Activated naive CD8-positive, alpha-beta T cell treated with anti-CD3 and anti-CD28 coated beads, Interleukin-2, amount 50 U/mL, for 16 hours (primary cell): ENCODE measurements around the gene EXD3.
"Not testable (repeated sequence)": the region's sequence is repeated elsewhere in the genome, so short reads cannot be mapped to it uniquely, and the experiment has no call there.

Experiments used
- DNase-seq: peaks from one replicate; pipeline ENCODE4 v3.0.0-alpha.2; 2020; ENCODE audit warnings: low read depth, low spot score

EXD3 gene

DNA sequence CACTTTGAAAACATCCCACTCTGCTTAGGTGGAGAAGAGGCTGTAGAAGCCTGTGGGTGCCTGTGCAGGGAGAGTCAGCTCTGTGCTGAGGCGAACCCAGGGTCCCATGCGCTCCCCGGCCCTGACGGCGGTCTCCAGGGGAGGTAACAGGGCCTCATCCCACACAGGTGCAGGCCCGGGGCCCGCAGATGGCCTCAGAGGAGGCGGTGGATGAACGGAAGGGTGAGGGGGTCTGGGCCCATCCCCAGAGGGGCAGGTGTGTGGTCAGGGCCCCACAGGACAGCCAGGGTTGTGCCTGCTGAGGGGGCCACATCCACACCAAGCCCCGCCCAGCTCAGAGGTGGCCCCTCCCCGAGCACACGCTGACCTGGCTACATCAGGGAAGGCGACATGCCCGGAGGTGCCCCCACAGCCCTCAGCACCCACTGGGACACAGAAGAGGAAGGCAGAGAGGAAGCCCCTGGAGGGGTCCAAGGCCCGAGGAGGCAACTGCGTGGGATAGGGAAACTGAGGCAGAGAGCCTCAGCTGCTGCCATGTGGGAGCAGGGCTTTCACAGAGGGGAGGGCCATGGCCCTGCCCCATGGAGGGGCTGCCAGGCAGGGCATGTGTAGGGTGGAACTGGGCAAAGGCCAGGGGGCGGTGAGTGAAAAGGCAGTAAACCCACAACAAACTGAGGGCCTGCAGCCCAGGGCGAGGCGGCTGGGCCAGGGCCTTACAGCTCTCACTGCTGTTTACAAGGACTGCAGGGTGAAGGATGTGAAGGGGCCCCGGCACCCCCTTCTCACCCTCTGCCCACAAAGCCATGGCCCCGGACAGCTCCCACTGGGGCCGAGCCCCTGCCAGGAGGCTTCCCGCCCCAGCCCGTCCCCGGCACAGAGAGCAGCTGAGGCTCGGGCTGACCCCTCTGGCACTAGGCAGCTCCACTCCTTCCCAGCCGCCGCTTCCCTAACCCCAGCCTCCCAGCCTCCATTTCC lies 29.5 kb downstream of the EXD3 start:
- no peak for DNase-seq

DNA sequence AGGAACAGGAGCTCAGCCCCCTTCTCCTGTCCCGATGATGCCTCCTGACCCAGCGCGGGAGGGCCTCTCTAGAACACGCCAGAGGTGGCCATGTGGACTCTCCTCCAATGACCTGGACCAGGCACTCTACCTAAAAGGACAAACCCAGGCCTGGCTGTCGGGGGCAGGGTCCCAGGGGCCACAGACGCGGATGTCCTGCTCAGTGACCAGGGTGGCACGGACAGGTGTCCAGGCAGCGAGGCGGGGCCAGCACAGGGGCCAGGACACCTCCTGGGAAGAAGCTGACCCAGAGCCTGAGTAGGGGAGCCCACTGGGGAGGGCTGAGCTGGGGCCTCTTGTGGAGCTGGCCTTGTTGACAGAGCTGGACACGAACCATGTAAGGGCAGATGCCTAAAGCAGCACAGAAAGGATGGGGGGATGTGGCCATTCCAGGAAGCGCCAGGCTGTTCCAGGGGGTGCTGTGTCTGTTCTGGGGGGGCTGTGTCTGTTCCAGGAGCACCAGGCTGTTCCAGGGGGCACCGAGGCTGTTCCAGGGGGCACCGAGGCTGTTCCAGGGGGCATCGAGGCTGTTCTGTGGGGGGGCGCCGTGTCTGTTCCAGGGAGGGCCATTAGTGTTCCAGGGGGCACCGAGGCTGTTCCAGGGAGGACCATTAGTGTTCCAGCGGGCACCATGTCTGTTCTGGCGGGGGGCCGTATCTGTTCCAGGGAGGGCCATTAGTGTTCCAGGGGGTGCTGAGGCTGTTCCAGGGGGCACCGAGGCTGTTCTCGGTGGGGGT lies 30.5 kb downstream of the EXD3 start:
- no peak for DNase-seq

DNA sequence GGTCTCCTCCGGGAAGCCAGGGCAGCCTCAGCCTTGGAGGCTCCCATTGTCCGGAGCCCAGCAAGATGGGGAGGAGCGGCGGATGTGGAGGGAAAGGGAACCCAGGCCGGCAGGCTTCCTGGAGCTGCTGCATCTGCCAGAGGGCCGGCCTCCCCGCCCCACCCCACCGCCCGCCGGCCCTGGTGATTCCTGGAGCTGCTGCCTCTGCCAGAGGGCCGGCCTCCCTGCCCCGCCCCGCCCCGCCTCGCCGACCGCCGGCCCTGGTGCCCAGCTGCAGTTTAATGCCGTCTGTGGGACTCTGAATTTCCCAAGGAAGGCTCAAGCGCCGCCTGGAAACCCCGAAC lies 31.6 kb downstream of the EXD3 start:
- DNase-seq, result no peak

DNA sequence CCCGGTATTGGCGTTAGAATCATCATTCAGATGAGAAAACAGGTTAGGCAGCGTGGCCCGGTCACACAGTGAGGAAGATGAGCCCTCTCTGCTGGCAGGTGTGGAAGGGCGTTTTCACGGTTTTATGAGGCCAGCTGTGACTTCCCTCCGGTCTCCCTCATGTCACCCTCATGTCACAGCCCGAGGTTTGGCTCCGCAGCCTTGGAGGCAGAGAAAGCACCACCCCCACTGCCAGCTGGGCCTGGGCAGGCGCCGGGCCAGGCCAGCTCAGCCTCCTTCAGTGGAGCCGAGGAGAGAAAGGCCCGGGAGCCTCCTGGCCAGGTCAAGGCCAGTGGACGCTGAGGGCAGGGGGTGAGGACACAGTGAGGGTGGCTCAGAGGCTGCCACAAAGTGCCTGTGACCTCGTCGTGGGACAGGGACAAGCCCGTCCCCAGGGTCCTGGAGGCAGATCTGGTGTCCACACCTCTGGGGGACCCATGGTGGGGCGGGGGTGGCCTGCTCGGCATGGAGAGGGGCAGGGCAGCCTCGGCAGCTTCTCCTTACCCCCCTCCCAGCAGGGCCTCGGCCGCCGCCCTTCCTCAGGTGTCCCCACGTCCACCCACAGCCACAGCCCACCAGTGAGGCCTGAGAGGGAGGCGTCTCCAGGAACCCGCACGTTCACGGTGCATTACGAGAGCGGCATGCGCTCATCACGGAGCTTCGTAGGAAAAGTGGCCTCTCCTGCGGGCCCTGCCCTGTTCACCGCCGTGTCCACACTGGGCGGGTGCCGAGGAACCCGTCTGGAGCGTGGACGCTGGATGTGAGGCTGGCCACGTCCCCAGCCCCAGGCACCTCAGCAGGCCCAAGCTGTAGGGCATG lies 32.2 kb downstream of the EXD3 start:
- no peak for DNase-seq

DNA sequence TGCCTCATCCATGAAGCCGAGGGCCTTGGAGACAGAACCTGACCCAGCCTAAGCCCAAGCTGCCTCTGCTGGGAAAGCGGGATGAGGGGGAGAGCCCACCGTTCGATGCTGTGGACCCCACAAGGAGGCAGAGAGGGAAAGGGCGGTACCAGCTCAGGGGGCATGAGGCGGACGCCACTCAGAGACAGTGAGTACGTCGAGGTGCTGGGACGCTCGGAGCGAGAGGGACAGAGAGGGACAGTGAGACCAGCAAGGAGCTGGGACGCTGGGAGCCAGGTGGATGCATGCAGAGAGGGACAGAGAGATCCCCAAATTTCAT lies 33.6 kb downstream of the EXD3 start:
- DNase-seq, result no peak

DNA sequence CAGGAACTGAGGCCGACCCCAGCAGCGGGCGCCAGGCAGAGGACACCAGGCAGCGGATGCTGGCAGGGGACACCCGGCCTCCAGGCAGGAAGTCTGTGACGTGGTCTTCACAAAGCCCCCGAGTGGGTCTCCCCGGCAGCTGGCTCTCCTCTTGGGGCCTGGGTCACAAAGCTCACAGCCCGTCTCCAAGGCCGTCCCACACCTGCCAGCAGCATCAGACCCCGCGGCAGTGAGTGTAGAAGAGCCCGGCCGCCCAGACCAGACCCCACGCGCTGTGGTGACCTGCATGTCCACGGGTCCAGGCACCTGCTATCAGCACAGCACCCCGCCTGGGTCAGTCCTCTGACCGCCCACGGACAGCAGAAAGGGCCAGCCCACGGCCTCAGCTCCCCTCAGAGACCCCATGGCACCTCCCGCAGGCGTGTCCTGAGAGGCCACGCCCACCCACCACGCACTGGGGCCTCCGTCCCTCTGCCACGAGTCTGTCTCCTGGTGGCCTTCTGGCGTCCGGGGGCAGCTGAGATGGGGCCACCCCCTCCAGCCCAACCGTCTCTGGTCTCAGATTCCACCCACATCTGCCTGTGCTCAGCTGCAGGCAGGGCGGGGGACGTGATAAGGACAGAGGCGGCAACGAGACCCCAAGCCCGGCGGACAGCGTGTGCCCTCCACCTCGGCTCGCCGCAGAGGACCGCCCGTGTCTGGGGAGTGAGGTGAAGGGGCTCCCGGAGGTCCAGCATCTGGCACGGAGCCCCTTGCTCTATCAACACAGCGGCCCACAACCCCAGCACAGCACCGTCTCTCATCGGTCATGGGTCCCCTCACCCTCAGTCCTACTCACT lies 34.2 kb downstream of the EXD3 start:
- DNase-seq, result no peak

DNA sequence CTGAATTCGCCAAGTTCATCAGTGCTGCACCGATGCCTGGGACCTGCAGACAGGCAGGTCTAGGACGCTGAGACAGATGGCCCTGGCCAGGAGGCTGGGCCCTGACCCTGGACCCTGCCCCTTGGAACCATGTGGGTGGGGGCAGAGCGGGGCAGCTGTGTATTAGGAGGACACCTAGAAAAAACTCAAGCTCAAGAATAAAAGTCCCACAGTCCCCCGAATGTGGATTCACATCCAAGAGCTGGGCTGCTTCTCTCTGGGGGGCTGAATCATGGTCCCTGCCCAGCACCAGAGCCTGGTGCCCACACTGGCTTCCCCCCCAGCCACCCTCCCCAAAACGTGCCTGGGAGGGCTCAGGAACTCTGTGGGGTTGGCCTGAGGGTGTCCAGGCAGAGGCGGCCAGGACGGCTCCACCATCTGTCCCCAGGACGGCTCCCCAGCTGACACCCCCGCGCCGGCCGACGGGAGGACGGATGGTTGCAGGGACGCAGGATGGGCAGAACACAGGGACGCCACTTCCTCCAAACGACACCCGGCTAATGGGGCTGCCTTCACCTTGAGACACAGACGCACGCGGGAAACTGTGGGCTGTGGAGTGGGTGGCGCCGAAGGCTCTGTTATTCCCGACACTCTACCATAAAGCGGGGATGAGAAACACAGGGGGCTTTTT lies 34.9 kb downstream of the EXD3 start:
- no peak for DNase-seq

DNA sequence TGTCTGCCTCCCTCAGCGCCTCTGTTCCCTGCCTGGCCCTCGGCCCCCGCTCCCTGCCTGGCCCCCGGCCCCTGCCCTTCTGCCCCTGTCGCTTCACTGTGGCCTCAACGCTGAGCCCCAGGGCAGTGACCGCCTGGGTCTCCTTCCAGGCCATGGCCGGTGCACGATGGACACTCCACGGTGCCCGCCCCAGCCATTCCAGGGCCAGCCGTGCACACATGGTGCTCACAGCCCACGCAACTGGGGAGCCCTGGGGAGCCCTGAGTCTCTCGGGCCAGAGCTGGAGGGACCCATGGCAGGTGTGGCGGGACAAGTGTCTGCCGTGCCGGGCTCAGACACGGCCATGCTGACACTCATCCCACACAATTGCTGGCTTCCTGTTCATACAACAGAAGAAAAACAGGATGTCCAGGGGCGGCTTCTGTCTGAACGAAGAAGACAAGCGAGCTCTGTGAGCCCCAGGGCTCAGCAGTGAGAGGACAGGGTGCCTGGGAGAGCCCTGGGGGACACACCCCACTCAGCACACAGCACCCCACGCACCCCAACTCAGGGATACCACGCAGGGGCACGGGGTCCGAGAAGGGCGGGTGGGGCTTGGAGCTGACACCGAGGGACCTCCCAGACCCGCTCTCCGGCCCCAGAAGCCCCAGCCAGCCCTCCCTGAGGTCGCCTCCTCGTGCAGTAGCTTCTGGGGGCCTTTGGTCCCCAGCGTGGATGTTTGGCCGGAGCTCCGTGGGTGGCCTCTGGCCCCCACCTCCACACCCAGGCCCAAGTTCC lies 35.7 kb downstream of the EXD3 start:
- no peak for DNase-seq

DNA sequence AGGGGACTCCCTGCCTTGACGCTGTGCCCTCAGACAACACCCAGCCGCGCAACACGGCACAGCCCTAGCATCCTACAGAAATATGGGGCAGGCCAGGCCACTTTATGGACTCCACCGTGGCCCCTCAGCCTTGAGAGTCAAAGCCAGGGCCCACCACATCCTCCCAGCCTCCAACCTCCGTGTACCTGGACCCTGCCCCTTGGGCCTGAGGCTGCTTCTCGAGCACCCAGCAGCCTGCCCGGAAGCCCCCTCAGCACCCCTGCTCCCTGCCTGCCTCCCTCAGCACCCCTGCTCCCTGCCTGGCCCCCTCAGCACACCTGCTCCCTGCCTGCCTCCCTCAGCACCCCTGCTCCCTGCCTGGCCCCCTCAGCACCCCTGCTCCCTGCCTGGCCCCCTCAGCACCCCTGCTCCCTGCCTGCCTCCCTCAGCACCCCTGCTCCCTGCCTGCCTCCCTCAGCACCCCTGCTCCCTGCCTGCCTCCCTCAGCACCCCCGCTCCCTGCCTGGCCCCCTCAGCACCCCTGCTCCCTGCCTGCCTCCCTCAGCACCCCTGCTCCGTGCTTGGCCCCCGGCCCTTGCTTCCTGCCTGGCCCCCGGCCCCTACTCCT lies 36.4 kb downstream of the EXD3 start:
- not testable (repeated sequence) for DNase-seq

DNA sequence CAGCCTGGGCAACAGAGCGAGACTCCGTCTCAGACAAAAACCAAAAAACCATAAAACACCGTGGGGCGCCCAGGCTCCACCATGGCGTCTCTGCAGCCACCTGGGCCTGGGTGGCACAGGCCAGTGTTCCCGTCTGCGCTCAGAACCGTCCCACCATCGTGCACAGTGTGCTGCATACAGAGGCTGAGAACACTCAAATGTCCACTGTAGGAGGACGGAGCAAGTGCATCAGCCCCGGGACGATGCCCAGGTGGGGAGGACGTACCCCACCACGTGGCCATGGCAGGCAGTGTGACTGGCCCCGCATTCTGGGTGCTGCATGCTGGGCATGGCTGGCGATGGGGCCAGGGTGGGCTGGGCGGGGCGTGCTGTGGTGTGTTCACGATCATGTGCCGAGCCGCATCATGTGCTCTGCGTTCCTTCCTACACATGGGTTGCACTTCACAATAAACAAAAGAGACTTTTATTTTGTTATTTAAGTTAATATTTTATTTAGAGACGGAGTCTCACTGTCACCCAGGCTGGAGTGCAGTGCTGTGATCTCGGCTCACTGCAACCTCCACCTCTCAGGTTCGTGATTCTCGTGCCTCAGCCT lies 37.8 kb downstream of the EXD3 start:
- DNase-seq, result no peak

DNA sequence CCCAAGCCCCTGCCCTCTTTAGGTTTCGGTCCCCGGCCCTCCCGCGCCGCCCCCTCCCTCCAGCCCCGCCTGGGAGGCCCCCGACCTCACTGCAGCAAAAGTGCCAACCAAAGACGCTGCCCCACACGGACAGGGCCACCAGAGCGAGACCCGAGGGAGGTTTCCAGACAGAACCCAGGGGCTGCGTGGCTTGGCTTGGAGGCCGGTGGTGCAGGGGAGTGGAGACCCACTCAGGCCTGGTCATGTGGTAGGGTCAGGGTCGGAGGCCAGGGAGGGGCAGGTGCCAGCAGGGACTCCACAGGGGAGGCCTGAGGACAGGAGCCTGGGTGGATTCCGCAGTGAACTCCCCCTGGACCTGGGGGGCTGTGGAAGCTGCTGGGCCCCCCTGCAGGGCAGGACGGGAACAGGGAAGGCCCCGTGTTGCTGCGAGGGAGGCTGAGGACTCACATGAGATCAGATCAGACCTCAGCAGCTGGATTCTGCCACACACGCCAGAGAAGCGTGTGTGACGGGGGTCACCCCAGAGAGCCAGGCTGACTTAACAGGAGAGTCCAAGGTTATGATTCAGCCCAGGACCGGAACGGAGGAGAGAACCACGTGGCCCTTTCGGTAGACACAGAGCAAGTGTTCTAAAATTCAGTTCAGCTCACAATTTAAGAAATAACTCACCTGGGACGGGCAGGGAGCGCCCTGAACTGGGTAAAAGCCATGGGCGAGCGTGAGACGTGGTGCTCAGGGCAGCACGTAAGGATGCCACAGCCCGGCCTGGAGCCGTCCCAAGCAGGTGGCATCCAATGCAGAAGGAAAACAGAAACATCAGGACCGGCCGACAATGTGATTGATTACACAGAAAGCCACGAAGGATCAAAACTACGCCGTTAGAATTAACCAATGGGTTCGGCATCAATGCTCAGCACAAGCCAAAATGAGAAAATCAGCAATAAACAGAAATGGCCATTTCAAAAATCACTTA lies 38.9 kb downstream of the EXD3 start:
- DNase-seq, result no peak

DNA sequence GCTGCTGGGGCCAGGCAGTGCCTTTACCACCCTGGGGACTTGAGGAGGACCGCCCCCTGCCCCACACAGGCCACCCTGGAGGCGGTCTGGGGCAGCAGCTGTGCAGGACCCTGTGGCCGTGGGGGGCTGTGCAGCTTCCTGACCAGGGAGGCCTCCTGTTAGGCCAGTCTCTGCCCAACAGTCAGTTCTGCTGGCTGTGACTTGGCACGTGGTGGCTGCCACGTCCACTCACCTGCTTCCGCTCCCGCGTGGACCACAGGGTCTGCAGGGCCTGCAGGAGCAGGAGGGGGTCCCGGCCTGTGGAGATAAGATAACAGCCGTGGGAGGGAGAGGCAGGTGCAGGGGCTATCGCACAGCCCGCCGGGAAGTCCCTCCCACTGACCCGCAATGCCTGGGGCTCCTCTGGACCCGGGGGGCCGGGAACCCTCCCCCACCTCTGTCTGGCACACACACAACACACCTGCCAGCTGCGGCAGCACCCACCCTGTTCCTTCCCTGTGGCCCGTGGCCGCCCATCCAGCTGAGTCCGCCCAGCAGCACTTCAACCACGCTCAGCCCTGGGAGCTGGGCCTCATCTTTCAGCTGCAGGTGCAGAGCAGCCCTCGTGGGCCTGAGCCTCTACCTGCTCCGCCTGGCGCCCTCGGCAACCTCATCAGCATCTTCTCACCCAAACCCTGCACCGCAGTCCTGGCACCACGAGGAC lies 39.7 kb downstream of the EXD3 start:
- DNase-seq, result no peak

DNA sequence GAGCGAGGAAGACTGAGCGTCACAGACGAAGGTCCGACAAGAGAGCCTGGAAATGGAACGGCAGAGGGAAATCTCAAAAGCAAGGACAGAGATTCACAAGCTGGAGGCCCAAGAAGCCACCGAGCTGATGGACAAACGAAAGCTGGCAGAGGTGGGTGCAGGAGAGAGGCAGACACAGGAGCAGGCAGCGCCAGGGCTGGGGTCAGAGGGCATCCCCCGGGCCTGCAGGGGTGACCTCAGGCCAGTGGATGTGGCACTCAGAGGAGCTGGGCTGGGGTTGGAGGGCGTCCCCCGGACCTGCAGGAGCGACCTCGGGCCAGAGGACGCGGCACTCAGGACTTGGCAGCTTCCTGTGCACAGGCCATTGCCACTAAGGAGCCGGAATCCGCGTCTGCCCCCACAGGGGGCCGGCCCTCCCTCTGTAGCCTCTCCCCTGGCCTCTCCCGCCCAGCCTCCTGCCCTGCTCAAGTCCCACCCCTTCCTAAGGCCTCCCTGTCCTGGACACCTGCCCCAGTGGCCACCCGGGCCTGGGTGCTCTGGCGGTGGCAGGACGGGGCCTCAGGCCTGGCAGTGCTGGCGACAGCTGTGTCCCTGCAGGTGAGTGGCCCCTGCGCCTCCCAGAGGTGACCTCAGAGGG lies 40.4 kb downstream of the EXD3 start:
- no peak for DNase-seq

DNA sequence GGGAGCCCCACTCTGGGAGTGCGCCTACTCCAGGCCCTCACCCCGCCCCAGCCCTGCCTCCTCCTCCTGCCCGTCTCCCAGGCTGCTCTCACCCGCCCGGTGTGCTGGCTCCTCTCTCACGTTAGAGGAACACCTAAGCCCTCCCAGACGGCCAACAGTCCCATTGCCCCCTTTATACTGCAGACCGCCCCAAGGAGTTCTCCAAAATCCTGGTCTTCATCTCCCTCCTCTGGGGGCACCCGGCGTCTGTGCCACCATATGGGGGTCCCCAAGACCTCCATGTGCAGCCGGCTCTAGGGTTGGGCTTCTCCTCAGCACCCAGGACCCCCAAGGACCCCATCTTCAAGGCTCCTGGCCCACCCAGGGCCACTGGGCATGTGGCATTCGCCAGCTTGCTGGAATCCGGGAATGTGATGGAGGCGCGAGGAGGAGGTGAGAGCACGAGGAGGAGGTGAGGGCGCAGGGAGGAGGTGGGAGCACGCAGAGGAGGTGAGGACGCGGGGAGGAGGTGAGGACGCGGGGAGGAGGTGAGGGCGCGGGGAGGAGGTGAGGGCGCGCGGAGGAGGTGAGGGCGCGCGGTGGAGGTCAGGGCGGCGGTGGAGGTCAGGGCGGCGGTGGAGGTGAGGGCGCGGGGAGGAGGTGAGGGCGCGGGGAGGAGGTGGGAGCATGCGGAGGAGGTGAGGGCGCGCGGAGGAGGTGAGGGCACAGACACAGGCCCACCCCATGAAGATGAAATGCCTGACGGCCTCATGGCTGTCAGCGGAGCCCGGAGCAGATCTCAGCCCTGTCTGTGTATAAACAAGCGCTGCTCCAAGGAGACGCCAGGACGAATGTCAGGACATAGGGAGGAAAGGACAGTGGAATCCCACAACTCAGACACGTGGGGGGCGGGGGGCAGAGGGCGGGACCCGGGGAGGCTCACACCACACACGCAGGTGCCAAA lies 41.2 kb downstream of the EXD3 start:
- no peak for DNase-seq

DNA sequence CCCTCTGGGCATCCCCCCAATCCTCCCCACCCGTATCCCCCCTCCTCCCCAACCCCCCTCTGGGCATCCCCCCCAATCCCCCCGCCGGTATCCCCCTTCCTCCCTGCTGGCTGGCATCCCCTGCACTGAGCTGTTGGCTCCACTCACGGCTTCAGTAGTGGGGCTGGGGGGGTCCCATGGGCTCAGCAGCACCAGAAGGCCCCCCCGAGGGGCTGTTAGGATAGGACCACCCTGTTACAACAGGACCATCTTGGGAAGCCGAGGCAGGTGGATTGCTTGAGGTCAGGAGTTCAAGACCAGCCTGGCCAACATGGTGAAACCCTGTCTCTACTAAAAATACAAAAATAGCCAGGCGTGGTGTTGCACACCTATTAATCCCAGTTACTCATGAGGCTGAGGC lies 42.4 kb downstream of the EXD3 start:
- no peak for DNase-seq

DNA sequence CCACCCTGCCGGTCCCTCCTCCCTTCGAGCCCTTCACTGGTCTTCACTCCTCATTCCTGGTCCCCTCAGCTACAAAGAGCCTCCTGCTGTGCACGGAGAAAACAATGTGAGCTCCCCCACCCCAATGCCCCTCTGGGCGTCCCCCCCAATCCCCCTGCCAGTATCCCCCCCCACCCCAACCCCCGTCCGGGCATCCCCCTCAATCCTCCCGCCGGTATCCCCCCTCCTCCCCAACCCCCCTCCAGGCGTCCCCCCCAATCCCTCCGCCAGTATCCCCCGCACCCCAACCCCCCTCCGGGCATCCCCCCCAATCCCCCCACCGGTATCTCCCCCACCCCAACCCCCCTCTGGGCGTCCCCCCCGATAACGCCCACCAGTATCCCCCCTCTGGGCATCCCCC lies 42.8 kb downstream of the EXD3 start:
- no peak for DNase-seq
